ENCODE data around the gene MIPEP. TPM values are rescaled to one million over a fixed set of nuclear protein-coding genes. Genes with fewer than 3 reads are reported as not detected.

The MIPEP gene
- total RNA-seq, 4 donors from 2014 or later: 5.2 to 20.1 (median 17.8) TPM

GRCh38 chr13:23870356-23871140 lies 18.7 kb downstream of the MIPEP start:
- Histone ChIP-seq H3K27ac (no peak overlapping the region), H3K27me3 (no peaks in the 10 kb centered on the region), H3K4me3 (no peak overlapping the region), H3K36me3 (no peaks in the 10 kb centered on the region), H3K4me1 (no peaks in the 10 kb centered on the region), H3K9me3 (no peaks in the 10 kb centered on the region)
- 82 to 88% methylated on average over 10 to 12 of the region's 12 CpGs for WGBS, 2 donors (ENCODE audit: low coverage in 1 of 2)
- TF ChIP-seq CTCF (IDR thresholded peaks at IDR 0.05): no peak
- TF ChIP-seq EP300 (IDR thresholded peaks at IDR 0.05; ENCODE audit: low read depth): no peak
- no peak for TF ChIP-seq POLR2A (IDR thresholded peaks at IDR 0.05)
- no peak for TF ChIP-seq POLR2AphosphoS5 (IDR thresholded peaks at IDR 0.05)
- intact Hi-C loops (cut with DNase I; ENCODE audit: low total_unique reads) (loop anchor here (5.0 to 10.0 kb wide), 2 partner anchors 108 to 406 kb away; no protein-coding TSS in a partner anchor), in situ Hi-C loops (cut with MboI; ENCODE audit: low pct_ligation_motif_present in 1 of 4, low pct_unique_long_range_greater_than_20kb in 1 of 4, low sequenced_read_pairs in 3 of 4) (loop anchor here (10.0 to 25.0 kb wide), 2 partner anchors 406 to 408 kb away; no protein-coding TSS in a partner anchor)
- DNase-seq: no peak

DNA sequence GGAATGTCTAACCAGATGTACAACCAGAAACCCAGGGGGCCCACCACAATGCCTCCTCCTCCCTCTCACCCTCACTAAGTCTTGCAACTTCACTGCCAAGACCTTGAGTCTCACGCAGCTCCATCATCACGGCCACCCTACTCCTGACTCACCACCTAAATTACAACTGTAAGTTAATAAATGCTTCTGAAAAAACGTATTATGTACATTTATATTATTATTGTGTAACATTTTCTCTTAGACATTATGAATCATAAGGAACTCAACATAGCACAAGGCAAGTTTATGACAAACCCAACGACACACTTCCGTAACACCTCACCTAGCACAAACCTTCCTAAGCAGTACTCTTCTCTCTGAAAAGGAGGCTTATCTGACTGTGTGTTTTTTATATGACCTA lies 20.7 kb downstream of the MIPEP start:
- Histone ChIP-seq H3K36me3 (no peaks in the 10 kb centered on the region), H3K27ac (no peak overlapping the region), H3K4me3 (no peak overlapping the region), H3K4me1 (no peaks in the 10 kb centered on the region), H3K9me3 (no peaks in the 10 kb centered on the region), H3K27me3 (no peaks in the 10 kb centered on the region)
- intact Hi-C loops (cut with DNase I; ENCODE audit: low total_unique reads) (no loop called here), in situ Hi-C loops (cut with MboI; ENCODE audit: low pct_ligation_motif_present in 1 of 4, low pct_unique_long_range_greater_than_20kb in 1 of 4, low sequenced_read_pairs in 3 of 4) (loop anchor here in 1 of 4 donors (25.0 kb wide), 1 partner anchor 406 kb away; no protein-coding TSS in a partner anchor)
- WGBS, 2 donors (ENCODE audit: low coverage in 1 of 2): 63 to 73% methylated on average over 5 of the region's 5 CpGs
- no peak for DNase-seq
- TF ChIP-seq CTCF (IDR thresholded peaks at IDR 0.05): no peak

DNA sequence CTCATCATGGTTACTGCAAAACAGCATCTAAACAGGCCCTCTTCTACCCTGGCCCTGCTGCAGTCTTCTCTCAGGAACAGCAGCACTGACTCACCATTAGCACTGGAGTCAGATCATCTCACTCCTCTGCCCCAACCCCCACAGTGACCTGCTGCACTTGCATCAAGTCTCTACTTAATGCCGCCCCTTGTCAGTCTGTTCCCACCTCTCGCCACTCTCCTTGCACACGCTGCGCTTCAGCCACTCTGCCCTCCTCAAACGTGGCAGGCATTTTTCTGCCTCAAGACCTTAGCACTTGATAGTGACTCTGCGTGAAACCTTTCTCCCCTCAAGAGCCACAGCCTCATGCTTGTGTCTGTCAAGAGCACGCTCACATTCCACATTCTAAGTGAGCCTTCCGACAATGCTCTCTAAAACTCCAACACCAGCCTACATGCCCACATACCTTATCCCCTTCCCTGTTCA lies 22.1 kb downstream of the MIPEP start:
- no peaks in the 10 kb centered on the region for H3K27me3 ChIP-seq
- WGBS, 2 donors (ENCODE audit: low coverage in 1 of 2): 86 to 88% methylated on average over 8 of the region's 8 CpGs
- no peaks in the 10 kb centered on the region for H3K4me1 ChIP-seq
- no peak overlapping the region for H3K27ac ChIP-seq
- DNase-seq: no peak
- H3K4me3 ChIP-seq: no peak overlapping the region
- no peaks in the 10 kb centered on the region for H3K36me3 ChIP-seq
- TF ChIP-seq CTCF (IDR thresholded peaks at IDR 0.05): no peak
- no peak for TF ChIP-seq EP300 (IDR thresholded peaks at IDR 0.05; ENCODE audit: low read depth)
- TF ChIP-seq POLR2AphosphoS5 (IDR thresholded peaks at IDR 0.05): no peak
- no peak for TF ChIP-seq POLR2A (IDR thresholded peaks at IDR 0.05)
- in situ Hi-C loops (cut with MboI; ENCODE audit: low pct_ligation_motif_present in 1 of 4, low pct_unique_long_range_greater_than_20kb in 1 of 4, low sequenced_read_pairs in 3 of 4): loop anchor here in 1 of 4 donors (25.0 kb wide), 1 partner anchor 405 kb away; no protein-coding TSS in a partner anchor
- H3K9me3 ChIP-seq: no peaks in the 10 kb centered on the region
- intact Hi-C loops (cut with DNase I; ENCODE audit: low total_unique reads): no loop called here

- H3K27me3 ChIP-seq: no peaks in the 10 kb centered on the region
- H3K9me3 ChIP-seq: no peaks in the 10 kb centered on the region
- no peak overlapping the region for H3K4me3 ChIP-seq
- intact Hi-C loops (cut with DNase I; ENCODE audit: low total_unique reads): no loop called here
- WGBS, 2 donors (ENCODE audit: low coverage in 1 of 2): 80 to 85% methylated on average over 1 to 9 of the region's 9 CpGs
- TF ChIP-seq EP300 (IDR thresholded peaks at IDR 0.05; ENCODE audit: low read depth) (no peak), CTCF (IDR thresholded peaks at IDR 0.05) (no peak), POLR2AphosphoS5 (IDR thresholded peaks at IDR 0.05) (no peak), POLR2A (IDR thresholded peaks at IDR 0.05) (no peak)
- in situ Hi-C loops (cut with MboI; ENCODE audit: low pct_ligation_motif_present in 1 of 4, low pct_unique_long_range_greater_than_20kb in 1 of 4, low sequenced_read_pairs in 3 of 4): loop anchor here in 1 of 4 donors (25.0 kb wide), 1 partner anchor 404 kb away; no protein-coding TSS in a partner anchor
- DNase-seq: no peak
- no peaks in the 10 kb centered on the region for H3K4me1 ChIP-seq
- no peak overlapping the region for H3K27ac ChIP-seq
- H3K36me3 ChIP-seq: no peaks in the 10 kb centered on the region
These were observed 22.7 kb downstream of the MIPEP start for GRCh38 chr13:23866420-23867026.

Measured in transverse colon (tissue), 4 donors.